HepG2 (cell line): ENCODE measurements around the gene NDUFA8. TPM values are rescaled to one million over a fixed set of nuclear protein-coding genes. Genes with fewer than 3 reads are reported as not detected.
A peak's percentile ranks its signal among the peaks of the same experiment; 100 is the strongest.

ENCODE experiments used
- CCDC6 ChIP-seq: sonication (generic); formaldehyde crosslinking; IDR thresholded peaks from 2 replicates; pipeline ENCODE4 v1.8.1; 2022; ENCODE audit warnings: mild to moderate bottlenecking, missing genetic modification reagents, moderate library complexity
- HNF4G ChIP-seq, 2 experiments: sonication (generic) in 1 of 2; formaldehyde crosslinking in 1 of 2; IDR thresholded peaks; 2 replicates each; pipeline versions ENCODE4 v1.4.0 to v1.6.1; 2011 to 2020; ENCODE audit warnings: borderline replicate concordance in 2 of 2, low read depth in 2 of 2, mild to moderate bottlenecking in 2 of 2, low read length in 1 of 2, missing genetic modification reagents in 1 of 2, moderate library complexity in 1 of 2
- MED8 ChIP-seq: sonication (generic); formaldehyde crosslinking; IDR thresholded peaks from 2 replicates; pipeline ENCODE4 v1.8.1; 2023; ENCODE audit warnings: mild to moderate bottlenecking, missing genetic modification reagents; ENCODE audit not compliant: insufficient replicate concordance
- MIER3 ChIP-seq: IDR thresholded peaks from 2 replicates; pipeline ENCODE4 v1.6.1; 2016; ENCODE audit warnings: missing compliant biosample characterization, borderline replicate concordance
- MTA1 ChIP-seq: sonication (generic); formaldehyde crosslinking; IDR thresholded peaks from 2 replicates; pipeline ENCODE4 v1.4.0; 2020; ENCODE audit warnings: missing genetic modification reagents, mild to moderate bottlenecking, borderline replicate concordance
- NCOA5 ChIP-seq: sonication (generic); formaldehyde crosslinking; IDR thresholded peaks from 2 replicates; pipeline ENCODE4 v1.4.0; 2020; ENCODE audit warnings: missing genetic modification reagents
- NR1H2 ChIP-seq: sonication (generic); formaldehyde crosslinking; IDR thresholded peaks from 2 replicates; pipeline ENCODE4 v1.8.1; 2022; ENCODE audit warnings: low read depth, missing genetic modification reagents, borderline replicate concordance
- PHB2 ChIP-seq: fragments of 450-650 bp; IDR thresholded peaks from 2 replicates; pipeline ENCODE4 v1.6.1; 2018; ENCODE audit not compliant: partially characterized antibody
- RCOR2 ChIP-seq: IDR thresholded peaks from 2 replicates; pipeline ENCODE4 v1.6.1; 2016; ENCODE audit warnings: missing biosample characterization, missing genetic modification reagents
- RXRB ChIP-seq: IDR thresholded peaks from 2 replicates; pipeline ENCODE4 v1.6.1; 2016; ENCODE audit warnings: borderline replicate concordance, missing genetic modification reagents, missing compliant biosample characterization
- TEAD2 ChIP-seq: sonication (generic); formaldehyde crosslinking; IDR thresholded peaks from 2 replicates; pipeline ENCODE4 v1.9.0; 2021; ENCODE audit warnings: missing genetic modification reagents
- ZEB1 ChIP-seq: IDR thresholded peaks from 2 replicates; pipeline ENCODE4 v1.6.1; 2012; ENCODE audit warnings: mild to moderate bottlenecking, low read depth, inconsistent platforms; ENCODE audit not compliant: insufficient replicate concordance
- ZKSCAN1 ChIP-seq: fragments of 150-350 bp; IDR thresholded peaks from 2 replicates; pipeline ENCODE4 v1.6.1; 2014; ENCODE audit warnings: low read length
- ZNF17 ChIP-seq: sonication (generic); formaldehyde crosslinking; IDR thresholded peaks from 2 replicates; pipeline ENCODE4 v1.5.0; 2020; ENCODE audit warnings: mild to moderate bottlenecking, missing genetic modification reagents
- ZNF292 ChIP-seq: sonication (generic); formaldehyde crosslinking; IDR thresholded peaks from 2 replicates; pipeline ENCODE4 v1.8.1; 2022; ENCODE audit warnings: mild to moderate bottlenecking, low read depth, missing genetic modification reagents, borderline replicate concordance
- ZNF33A ChIP-seq: sonication (generic); formaldehyde crosslinking; IDR thresholded peaks from 2 replicates; pipeline ENCODE4 v1.5.1; 2020; ENCODE audit warnings: missing genetic modification reagents, mild to moderate bottlenecking, moderate library complexity, borderline replicate concordance
- ZNF496 ChIP-seq: sonication (generic); formaldehyde crosslinking; IDR thresholded peaks from 2 replicates; pipeline ENCODE4 v1.8.1; 2023; ENCODE audit warnings: mild to moderate bottlenecking, moderate library complexity, missing genetic modification reagents; ENCODE audit not compliant: insufficient replicate concordance
- ZNF547 ChIP-seq: sonication (generic); formaldehyde crosslinking; IDR thresholded peaks from 2 replicates; pipeline ENCODE4 v1.5.1; 2020; ENCODE audit warnings: mild to moderate bottlenecking, missing genetic modification reagents
- ZNF574 ChIP-seq: sonication (generic); formaldehyde crosslinking; IDR thresholded peaks from 2 replicates; pipeline ENCODE4 v1.4.0; 2020; ENCODE audit warnings: missing genetic modification reagents
- ZNF768 ChIP-seq: sonication (generic); formaldehyde crosslinking; IDR thresholded peaks from 2 replicates; pipeline ENCODE4 v1.4.0; 2020; ENCODE audit warnings: missing genetic modification reagents
- ZNF788 ChIP-seq: sonication (generic); formaldehyde crosslinking; IDR thresholded peaks from 2 replicates; pipeline ENCODE4 v1.5.0; 2020; ENCODE audit warnings: mild to moderate bottlenecking, missing genetic modification reagents, borderline replicate concordance
- polyA plus RNA-seq, 8 experiments: library from polyadenylated mRNA; depleted of rRNA in 3 of 8; stranded (reverse) in 7 of 8; unstranded in 1 of 8; fragments of >200 nt; fragmentation: Illumina TruSeq in 4 of 8; extraction: Trizol in 4 of 8; gene quantifications; 2 replicates each; pipeline versions ENCODE4 v1.2.1 to v1.2.3, GENCODE V29; 2011 to 2016; ENCODE audit warnings: low read depth in 4 of 8, missing spikeins in 1 of 8, mixed read lengths in 1 of 8; ENCODE audit not compliant: insufficient read depth in 1 of 8
- total RNA-seq, 5 experiments: library from RNA; depleted of rRNA; stranded (reverse); fragments of >200 nt; fragmentation: Illumina TruSeq; extraction: Trizol; gene quantifications; 2 replicates each; pipeline ENCODE4 v1.2.3, GENCODE V29; 2016; ENCODE audit warnings: low read depth in 1 of 5
- TF ChIP-seq, protein P1 (sequence below): sonication (generic); formaldehyde crosslinking; IDR thresholded peaks from 2 replicates; pipeline ENCODE4 v1.4.0; 2020; ENCODE audit warnings: missing genetic modification reagents, mild to moderate bottlenecking, borderline replicate concordance

NDUFA8 gene
- total and polyA plus RNA-seq, 2 of the 13 experiments (the other 11 are each of a cell fraction or from before 2014, with no cell fraction given), result 68.6 to 71.7 TPM

GRCh38 chr9:122179054-122179689, 19.6 kb upstream of the NDUFA8 start (continued):
- TF ChIP-seq HNF4G (IDR thresholded peaks at IDR 0.05; ENCODE audit: borderline replicate concordance, low read depth, low read length), result peak; percentile 64
- no peak for TF ChIP-seq HNF4G (CRISPR knock-in tag; IDR thresholded peaks at IDR 0.05; ENCODE audit: borderline replicate concordance, low read depth)
- TF ChIP-seq NR1H2 (CRISPR knock-in tag), result no peak
- no peak for TF ChIP-seq ZEB1
- TF ChIP-seq ZNF768 (CRISPR knock-in tag), result peak; percentile 75; the same call in 1 of the 2 replicates
- no peak for TF ChIP-seq CCDC6 (CRISPR knock-in tag)
- TF ChIP-seq MED8 (CRISPR knock-in tag), result no peak
- TF ChIP-seq NCOA5 (CRISPR knock-in tag), result no peak
- no peak for TF ChIP-seq ZNF292 (CRISPR knock-in tag)
- TF ChIP-seq MIER3 (CRISPR knock-in tag), result no peak
- no peak for TF ChIP-seq ZNF574 (CRISPR knock-in tag)
- no peak for TF ChIP-seq ZNF788 (CRISPR knock-in tag)
- TF ChIP-seq ZNF547, result no peak
- 0 out of 2 replicates have a peak, but pooled peaks have one; percentile 17 for TF ChIP-seq RCOR2 (CRISPR knock-in tag)
- TF ChIP-seq, protein P1, sequence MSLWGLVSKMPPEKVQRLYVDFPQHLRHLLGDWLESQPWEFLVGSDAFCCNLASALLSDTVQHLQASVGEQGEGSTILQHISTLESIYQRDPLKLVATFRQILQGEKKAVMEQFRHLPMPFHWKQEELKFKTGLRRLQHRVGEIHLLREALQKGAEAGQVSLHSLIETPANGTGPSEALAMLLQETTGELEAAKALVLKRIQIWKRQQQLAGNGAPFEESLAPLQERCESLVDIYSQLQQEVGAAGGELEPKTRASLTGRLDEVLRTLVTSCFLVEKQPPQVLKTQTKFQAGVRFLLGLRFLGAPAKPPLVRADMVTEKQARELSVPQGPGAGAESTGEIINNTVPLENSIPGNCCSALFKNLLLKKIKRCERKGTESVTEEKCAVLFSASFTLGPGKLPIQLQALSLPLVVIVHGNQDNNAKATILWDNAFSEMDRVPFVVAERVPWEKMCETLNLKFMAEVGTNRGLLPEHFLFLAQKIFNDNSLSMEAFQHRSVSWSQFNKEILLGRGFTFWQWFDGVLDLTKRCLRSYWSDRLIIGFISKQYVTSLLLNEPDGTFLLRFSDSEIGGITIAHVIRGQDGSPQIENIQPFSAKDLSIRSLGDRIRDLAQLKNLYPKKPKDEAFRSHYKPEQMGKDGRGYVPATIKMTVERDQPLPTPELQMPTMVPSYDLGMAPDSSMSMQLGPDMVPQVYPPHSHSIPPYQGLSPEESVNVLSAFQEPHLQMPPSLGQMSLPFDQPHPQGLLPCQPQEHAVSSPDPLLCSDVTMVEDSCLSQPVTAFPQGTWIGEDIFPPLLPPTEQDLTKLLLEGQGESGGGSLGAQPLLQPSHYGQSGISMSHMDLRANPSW, result no peak
- TF ChIP-seq RXRB (CRISPR knock-in tag), result 0 out of 2 replicates have a peak, but pooled peaks have one; percentile 1
- no peak for TF ChIP-seq MTA1
- no peak for TF ChIP-seq ZNF17
- no peak for TF ChIP-seq PHB2
- no peak for TF ChIP-seq ZKSCAN1
- no peak for TF ChIP-seq TEAD2 (CRISPR knock-in tag)
- no peak for TF ChIP-seq ZNF496
- TF ChIP-seq ZNF33A (CRISPR knock-in tag), result no peak
